Measurements from ENCODE around the gene GATA1. TPM values are rescaled to one million over a fixed set of nuclear protein-coding genes. Genes with fewer than 3 reads are reported as not detected.

Gene GATA1
- not detected for total RNA-seq

GRCh38 chrX:48786341-48786800 lies at the start of gene GATA1:
GATA1 (plus strand) TSS chrX:48786590; CDS start chrX:48791110, 4,520 bp downstream.

GRCh38 chrX:48761674-48762471 lies 24.5 kb upstream of the GATA1 start, which contains the start of gene GLOD5:
GLOD5 (plus strand) TSS chrX:48761747; CDS start chrX:48761791, 44 bp downstream.

GRCh38 chrX:48801280-48802088 lies 15.1 kb downstream of the GATA1 start, which contains the start of gene HDAC6:
HDAC6 (plus strand) TSS chrX:48802067; CDS start chrX:48802693, 626 bp downstream.

GRCh38 chrX:48826135-48826875 lies 39.9 kb downstream of the GATA1 start, which contains the start of gene ERAS:
ERAS (plus strand) TSS chrX:48826513; CDS start chrX:48829124, 2,611 bp downstream.

GRCh38 chrX:48835524-48836329 lies 49.3 kb downstream of the GATA1 start, which contains the start of gene PCSK1N:
PCSK1N (minus strand) TSS chrX:48835610; CDS start chrX:48835532, 78 bp downstream.

Small RNAs within 50 kb of the gene (small RNA-seq; reads per million reads assigned to genes)
- gene RNU6-29P (ENCODE audit: low replicate concordance): 0.09 reads per million

Other genes with a start within 250 kb of the GATA1 start
- 13.8 TPM for gene TBC1D25, start 246.9 kb upstream of the GATA1 start, total RNA-seq
- 153 TPM for gene RBM3, start 212.1 kb upstream of the GATA1 start, total RNA-seq
- 88.9 TPM for gene WDR13, start 189.1 kb upstream of the GATA1 start, total RNA-seq
- 0.63 TPM for gene WAS, start 102.8 kb upstream of the GATA1 start, total RNA-seq
- 2.8 TPM for gene SUV39H1, start 89.9 kb upstream of the GATA1 start, total RNA-seq
- gene GLOD5, start 24.8 kb upstream of the GATA1 start, total RNA-seq: not detected
- gene HDAC6, start 15.5 kb downstream of the GATA1 start, total RNA-seq: 125 TPM
- gene ERAS, start 39.9 kb downstream of the GATA1 start, total RNA-seq: not detected
- gene PCSK1N, start 49.0 kb downstream of the GATA1 start, total RNA-seq: 63.5 TPM
- gene TIMM17B, start 111.2 kb downstream of the GATA1 start, total RNA-seq: 19.4 TPM
- gene PQBP1, start 111.3 kb downstream of the GATA1 start, total RNA-seq: 34.7 TPM
- gene SLC35A2, start 125.1 kb downstream of the GATA1 start, total RNA-seq: 6.9 TPM
- gene PIM2, start 132.4 kb downstream of the GATA1 start, total RNA-seq: 9.7 TPM
- 30.4 TPM for gene OTUD5, start 171.0 kb downstream of the GATA1 start, total RNA-seq
- 0.63 TPM for gene KCND1, start 185.3 kb downstream of the GATA1 start, total RNA-seq
- 49.8 TPM for gene GRIPAP1, start 215.7 kb downstream of the GATA1 start, total RNA-seq